ENCODE data around the gene ASB10. TPM values are rescaled to one million over a fixed set of nuclear protein-coding genes. Genes with fewer than 3 reads are reported as not detected.

ASB10 gene
- total RNA-seq, 1 donor from 2014 or later: not detected

GRCh38 chr7:151166629-151167196, 20.3 kb downstream of the ASB10 start:
- no peak for DNase-seq (ENCODE audit: low spot score)

DNA sequence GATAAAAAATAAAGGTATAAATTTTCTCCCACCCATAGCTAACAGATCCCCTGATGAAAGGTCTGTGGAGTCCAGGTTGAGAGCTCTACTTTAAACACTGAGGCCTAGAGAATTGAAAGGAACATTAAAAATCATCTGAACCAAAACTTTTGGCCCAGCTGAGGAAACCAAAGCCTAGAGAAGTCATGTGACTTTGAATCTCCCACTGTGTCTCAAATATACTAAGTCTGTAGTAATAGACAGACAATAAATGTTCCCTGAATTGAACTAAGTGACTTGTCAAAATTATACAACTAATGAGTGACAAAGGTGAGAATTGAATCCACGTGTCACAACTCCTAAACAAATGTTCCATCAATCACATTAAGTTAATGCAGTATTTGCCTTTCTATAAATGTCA, 25.3 kb downstream of the ASB10 start:
- DNase-seq (ENCODE audit: low spot score): no peak

GRCh38 chr7:151157645-151158329, 29.3 kb downstream of the ASB10 start:
- no peak for DNase-seq (ENCODE audit: low spot score)

DNA sequence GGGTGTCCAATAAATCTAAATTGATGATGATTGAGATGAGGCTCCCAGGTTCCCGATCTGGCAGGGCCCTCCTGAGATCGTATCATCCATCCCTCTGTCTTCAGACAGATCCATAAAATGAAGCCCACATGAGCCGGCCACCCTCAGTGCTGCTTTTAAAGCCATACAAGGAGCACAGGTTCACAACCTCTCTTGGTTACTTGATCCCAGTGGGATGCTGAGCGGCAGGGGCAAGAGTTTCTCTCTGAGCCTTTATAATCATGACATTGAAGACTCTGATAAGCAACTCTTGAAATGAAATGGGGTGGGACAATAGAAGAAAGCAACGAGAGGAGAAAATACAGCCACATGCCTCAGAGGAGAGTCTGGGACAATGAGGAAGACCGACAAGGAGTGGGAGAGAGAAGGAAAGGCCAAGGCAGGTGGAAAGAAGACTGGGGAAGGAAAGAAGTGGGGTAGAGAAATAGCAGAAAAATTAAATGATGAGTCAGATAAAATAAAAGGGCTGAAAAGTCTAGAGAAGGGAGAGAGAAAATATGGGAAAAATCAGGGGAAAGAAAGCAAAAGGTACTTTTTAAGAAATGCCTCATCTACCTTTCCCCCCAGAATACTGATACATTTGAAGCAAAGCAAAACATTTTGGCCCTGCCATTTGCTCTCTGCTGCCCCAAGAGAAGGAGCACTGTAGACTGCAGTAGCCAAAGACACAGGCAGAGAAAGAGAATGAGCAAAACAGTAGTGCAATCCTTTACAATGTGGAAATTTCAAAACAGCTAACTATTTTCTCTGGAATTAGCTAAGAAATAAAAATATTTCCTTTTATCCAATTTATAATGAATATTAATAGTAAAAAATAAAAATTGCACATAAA, 34.2 kb downstream of the ASB10 start:
- DNase-seq (ENCODE audit: low spot score): no peak

- DNase-seq (ENCODE audit: low spot score): no peak
Observed at GRCh38 chr7:151150388-151150787, 36.7 kb downstream of the ASB10 start.

GRCh38 chr7:151148319-151149259, 38.5 kb downstream of the ASB10 start:
- DNase-seq (ENCODE audit: low spot score): no peak

DNA sequence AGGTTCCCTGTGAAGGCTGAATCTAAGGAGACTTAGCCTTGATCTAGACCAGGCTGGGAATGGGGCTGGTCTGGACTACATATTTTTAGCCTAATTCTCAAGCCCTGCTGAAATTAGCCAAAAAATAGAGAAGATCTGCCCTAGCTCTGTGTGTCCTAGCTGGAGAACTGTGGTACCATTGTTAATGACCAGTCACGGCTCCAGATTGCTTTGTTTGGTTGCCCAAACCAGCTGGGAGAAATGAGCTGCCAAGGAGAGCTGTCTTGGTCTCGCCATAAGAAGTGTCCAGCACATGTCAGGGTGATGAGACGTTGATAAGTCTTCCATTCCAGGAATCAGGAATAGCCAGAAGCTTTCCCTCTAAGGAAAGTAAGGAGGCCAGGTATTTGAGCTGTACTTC, 40.3 kb downstream of the ASB10 start:
- DNase-seq (ENCODE audit: low spot score): no peak

GRCh38 chr7:151144387-151144786, 42.7 kb downstream of the ASB10 start:
- DNase-seq (ENCODE audit: low spot score): no peak

GRCh38 chr7:151143261-151144015, 43.6 kb downstream of the ASB10 start:
- DNase-seq (ENCODE audit: low spot score): no peak

GRCh38 chr7:151142686-151143040, 44.4 kb downstream of the ASB10 start:
- no peak for DNase-seq (ENCODE audit: low spot score)

DNA sequence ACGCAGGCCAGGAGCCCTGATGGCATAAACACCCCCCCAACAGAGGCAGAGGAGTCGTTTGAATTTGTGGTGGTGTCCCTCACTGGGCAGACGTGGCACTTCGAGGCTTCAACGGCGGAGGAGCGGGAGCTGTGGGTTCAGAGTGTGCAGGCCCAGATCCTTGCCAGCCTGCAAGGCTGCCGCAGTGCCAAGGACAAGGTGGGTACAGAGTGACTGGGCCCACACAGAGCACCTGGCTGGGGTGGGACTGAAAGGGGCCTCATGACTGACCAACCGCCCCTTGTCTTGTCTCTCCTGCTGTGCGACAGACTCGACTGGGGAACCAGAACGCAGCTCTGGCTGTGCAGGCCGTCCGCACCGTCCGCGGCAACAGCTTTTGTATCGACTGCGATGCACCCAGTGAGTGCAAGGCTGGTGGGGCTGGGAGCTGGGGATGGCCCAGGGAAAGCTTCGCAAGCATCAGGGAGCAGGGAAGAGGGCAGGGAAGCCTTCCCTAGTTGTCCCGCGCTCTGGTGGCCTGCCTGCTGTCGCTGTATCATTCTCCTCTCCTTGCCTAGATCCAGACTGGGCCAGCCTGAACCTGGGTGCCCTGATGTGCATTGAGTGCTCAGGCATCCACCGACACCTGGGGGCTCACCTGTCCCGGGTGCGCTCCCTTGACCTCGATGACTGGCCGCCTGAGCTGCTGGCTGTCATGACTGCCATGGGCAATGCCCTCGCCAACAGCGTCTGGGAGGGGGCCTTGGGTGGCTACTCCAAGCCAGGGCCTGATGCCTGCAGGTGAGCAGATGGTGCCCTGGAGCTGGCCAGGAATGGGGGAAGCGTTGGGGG, 45.0 kb downstream of the ASB10 start:
- DNase-seq (ENCODE audit: low spot score): no peak

DNA sequence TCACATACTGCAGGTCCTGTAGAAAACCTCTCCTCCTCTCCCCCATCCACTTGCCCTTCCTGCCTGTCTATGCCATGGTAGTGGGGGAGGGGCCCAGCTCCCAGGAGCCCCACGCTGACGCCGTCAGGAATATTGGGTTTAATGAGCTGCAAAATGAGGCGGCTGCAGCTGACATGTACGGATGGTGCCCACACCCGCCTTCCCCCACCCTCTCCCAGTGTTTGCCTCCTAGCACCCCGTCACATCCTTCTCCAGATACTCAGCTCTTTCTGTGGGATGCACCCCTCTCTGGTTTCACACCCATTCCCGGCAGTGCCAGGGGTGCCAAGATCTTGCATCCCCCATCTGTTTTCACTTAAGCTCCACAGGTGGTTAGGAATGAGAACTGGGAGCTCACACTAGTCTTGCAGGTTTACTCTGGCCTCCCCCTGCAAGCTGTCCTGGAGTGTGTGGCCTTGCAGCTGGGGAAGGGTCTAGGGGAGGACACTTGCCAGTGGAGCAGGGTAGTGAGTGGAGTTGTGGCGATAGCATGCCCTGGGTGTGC, 45.7 kb downstream of the ASB10 start:
- no peak for DNase-seq (ENCODE audit: low spot score)

DNA sequence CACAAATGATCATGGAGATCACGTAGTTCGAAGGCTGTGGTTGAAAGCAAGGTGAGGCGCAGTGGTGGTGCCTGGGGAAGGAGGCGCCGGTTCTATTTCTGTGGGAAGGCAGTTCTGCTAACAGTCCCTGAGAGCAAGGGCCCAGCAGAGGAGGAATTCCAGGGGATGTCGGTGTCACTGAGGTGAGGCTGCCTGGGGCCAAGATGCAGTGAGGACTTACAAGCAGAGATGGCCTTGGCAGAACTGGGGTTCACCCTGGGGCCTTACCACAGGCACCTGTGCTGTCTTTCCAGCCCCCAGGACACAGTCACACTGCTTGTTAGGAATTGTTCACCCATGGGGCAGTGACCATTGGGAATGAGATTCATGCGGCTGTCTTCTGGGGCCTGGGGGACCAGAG, 46.2 kb downstream of the ASB10 start:
- no peak for DNase-seq (ENCODE audit: low spot score)

- DNase-seq (ENCODE audit: low spot score): no peak
Observed at GRCh38 chr7:151139791-151140190, 47.3 kb downstream of the ASB10 start.

GRCh38 chr7:151139071-151139790, 47.8 kb downstream of the ASB10 start:
- no peak for DNase-seq (ENCODE audit: low spot score)

GRCh38 chr7:151138153-151138851, 48.7 kb downstream of the ASB10 start:
- no peak for DNase-seq (ENCODE audit: low spot score)

- no peak for DNase-seq (ENCODE audit: low spot score)
Observed at GRCh38 chr7:151137791-151138152, 49.3 kb downstream of the ASB10 start.

DNA sequence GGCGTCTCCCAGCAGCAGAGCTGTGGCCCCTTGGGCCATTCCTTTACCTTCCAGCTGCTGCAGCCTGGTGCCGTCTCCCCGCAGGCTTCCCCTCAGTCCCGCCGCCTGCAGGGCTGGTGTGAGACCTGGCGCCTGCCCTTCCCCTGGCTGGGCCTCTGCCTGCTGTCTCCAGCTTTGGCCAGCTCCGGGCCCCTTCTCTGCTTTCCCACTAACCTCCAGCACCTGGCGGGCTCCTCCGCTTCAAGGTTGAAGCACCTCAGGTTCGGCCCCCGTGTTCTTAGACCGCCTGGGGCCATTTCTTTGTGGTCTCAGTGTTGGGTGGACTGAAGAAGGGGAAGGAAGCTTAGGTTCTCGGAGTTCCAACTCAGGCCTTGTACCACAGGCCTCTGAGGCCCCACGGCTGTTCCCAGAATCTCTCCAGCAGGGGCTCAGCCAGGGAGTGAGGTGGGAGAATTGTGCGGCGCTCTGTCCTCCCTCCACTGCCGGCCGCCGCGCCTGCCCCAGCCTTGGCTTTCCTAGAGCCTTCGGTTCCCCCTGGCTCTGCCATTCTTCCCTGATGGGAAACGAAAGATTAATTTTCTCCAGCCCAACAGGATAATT, 49.9 kb downstream of the ASB10 start:
- DNase-seq (ENCODE audit: low spot score): no peak
